HEK293 (cell line): ENCODE results near the gene MCOLN1.
A peak's percentile ranks its signal among the peaks of the same experiment; 100 is the strongest.

ENCODE experiments used
- CTCF ChIA-PET: fragments of 350-600 bp; formaldehyde crosslinking; extraction: SDS; loops from one replicate; lab custom pipeline; 2021; ENCODE audit warnings: antibody characterized with exemption; lab: Yijun Ruan, JAX
- POLR2A ChIA-PET: fragments of 300-600 bp; formaldehyde crosslinking; extraction: SDS; loops from one replicate; lab custom pipeline; 2020; ENCODE audit warnings: antibody characterized with exemption, inconsistent platforms; lab: Yijun Ruan, JAX
- H3K27ac ChIP-seq: fragments of 200-500 bp; sonication (Bioruptor generic); 2 replicates; pipeline ENCODE4 v1.5.1; 2014; ENCODE audit warnings: low read depth, low read length, control low read depth, inconsistent platforms; ENCODE audit errors: extremely low read depth
- H3K36me3 ChIP-seq, 2 experiments: fragments of 200-500 bp in 1 of 2; sonication (Bioruptor generic) in 1 of 2; 1 replicate in 1 of 2; 2 replicates in 1 of 2; pipeline ENCODE4 v1.5.1; 2014 to 2017; ENCODE audit warnings: inconsistent platforms in 2 of 2, low read length in 2 of 2; ENCODE audit not compliant: control insufficient read depth in 2 of 2, insufficient read depth in 1 of 2
- H3K4me1 ChIP-seq: fragments of 200-500 bp; sonication (Bioruptor generic); 2 replicates; pipeline ENCODE4 v1.5.1; 2014; ENCODE audit warnings: mild to moderate bottlenecking, low read length, inconsistent platforms; ENCODE audit not compliant: control insufficient read depth, insufficient read depth
- H3K4me3 ChIP-seq: 2 replicates; pipeline ENCODE4 v1.5.1; 2011; ENCODE audit warnings: low read depth, mild to moderate bottlenecking, control low read depth, low read length, moderate library complexity
- H3K9me3 ChIP-seq: fragments of 200-500 bp; sonication (Bioruptor generic); 2 replicates; pipeline ENCODE4 v1.5.1; 2014; ENCODE audit warnings: low read depth, low read length, inconsistent platforms; ENCODE audit not compliant: control insufficient read depth, insufficient read depth
- GLI4 ChIP-seq: fragments of 450-650 bp; formaldehyde crosslinking; IDR thresholded peaks from 2 replicates; pipeline ENCODE4 v1.5.1; 2016; ENCODE audit warnings: missing biosample characterization, missing genetic modification characterization
- PRDM2 ChIP-seq: fragments of 450-650 bp; formaldehyde crosslinking; IDR thresholded peaks from 2 replicates; pipeline ENCODE4 v1.5.1; 2016; ENCODE audit warnings: missing biosample characterization, missing genetic modification characterization, borderline replicate concordance
- SCRT1 ChIP-seq: fragments of 450-650 bp; formaldehyde crosslinking; IDR thresholded peaks from 2 replicates; pipeline ENCODE4 v1.5.1; 2016; ENCODE audit warnings: missing biosample characterization, missing genetic modification characterization, borderline replicate concordance
- SCRT2 ChIP-seq: fragments of 450-650 bp; formaldehyde crosslinking; IDR thresholded peaks from 2 replicates; pipeline ENCODE4 v1.5.1; 2016; ENCODE audit warnings: missing biosample characterization, missing genetic modification characterization
- SP7 ChIP-seq: fragments of 450-650 bp; formaldehyde crosslinking; IDR thresholded peaks from 2 replicates; pipeline ENCODE4 v1.5.1; 2016; ENCODE audit warnings: missing biosample characterization, missing genetic modification characterization
- ZBTB48 ChIP-seq: fragments of 450-650 bp; formaldehyde crosslinking; IDR thresholded peaks from 2 replicates; pipeline ENCODE4 v1.5.1; 2016; ENCODE audit warnings: missing biosample characterization, missing genetic modification characterization
- ZEB2 ChIP-seq: fragments of 450-650 bp; formaldehyde crosslinking; IDR thresholded peaks from 2 replicates; pipeline ENCODE4 v1.5.1; 2016; ENCODE audit warnings: missing biosample characterization, missing genetic modification characterization
- ZNF23 ChIP-seq: fragments of 450-650 bp; formaldehyde crosslinking; IDR thresholded peaks from 2 replicates; pipeline ENCODE4 v1.5.1; 2016; ENCODE audit warnings: missing biosample characterization, missing genetic modification characterization, borderline replicate concordance
- ZNF24 ChIP-seq: fragments of 450-650 bp; formaldehyde crosslinking; IDR thresholded peaks from 2 replicates; pipeline ENCODE4 v1.5.1; 2016; ENCODE audit warnings: missing biosample characterization, missing genetic modification characterization
- ZNF274 ChIP-seq, 2 experiments: fragments of 200-500 bp in 1 of 2; fragments of 450-650 bp in 1 of 2; sonication (Bioruptor generic) in 1 of 2; formaldehyde crosslinking in 1 of 2; IDR thresholded peaks; 2 replicates each; pipeline versions ENCODE4 v1.5.1 to v1.6.1; 2014 to 2016; ENCODE audit warnings: borderline replicate concordance in 1 of 2, inconsistent platforms in 1 of 2, low read length in 1 of 2, missing biosample characterization in 1 of 2, missing genetic modification characterization in 1 of 2
- ZNF292 ChIP-seq: fragments of 450-650 bp; formaldehyde crosslinking; IDR thresholded peaks from 2 replicates; pipeline ENCODE4 v1.5.1; 2016; ENCODE audit warnings: low read depth, missing biosample characterization, missing genetic modification characterization, borderline replicate concordance
- ZNF324 ChIP-seq: fragments of 450-650 bp; formaldehyde crosslinking; IDR thresholded peaks from 2 replicates; pipeline ENCODE4 v1.5.1; 2016; ENCODE audit warnings: missing biosample characterization, missing genetic modification characterization
- ZNF544 ChIP-seq: fragments of 450-650 bp; formaldehyde crosslinking; IDR thresholded peaks from 2 replicates; pipeline ENCODE4 v1.5.0; 2017; ENCODE audit warnings: missing biosample characterization, missing genetic modification characterization
- ZNF580 ChIP-seq: fragments of 450-650 bp; formaldehyde crosslinking; IDR thresholded peaks from 2 replicates; pipeline ENCODE4 v1.5.1; 2016; ENCODE audit warnings: missing biosample characterization, missing genetic modification characterization
- ZNF623 ChIP-seq: fragments of 450-650 bp; formaldehyde crosslinking; IDR thresholded peaks from 2 replicates; pipeline ENCODE4 v1.5.1; 2016; ENCODE audit warnings: missing biosample characterization, missing genetic modification characterization
- ZNF626 ChIP-seq: fragments of 450-650 bp; sonication (Bioruptor Pico); formaldehyde crosslinking; IDR thresholded peaks from 2 replicates; pipeline ENCODE4 v1.5.1; 2018; ENCODE audit warnings: missing biosample characterization, missing genetic modification characterization, inconsistent platforms
- ZNF664 ChIP-seq: fragments of 450-650 bp; formaldehyde crosslinking; IDR thresholded peaks from 2 replicates; pipeline ENCODE4 v1.5.1; 2016; ENCODE audit warnings: missing biosample characterization, missing genetic modification characterization
- ZNF704 ChIP-seq: fragments of 450-650 bp; formaldehyde crosslinking; IDR thresholded peaks from 2 replicates; pipeline ENCODE4 v1.5.1; 2016; ENCODE audit warnings: missing biosample characterization, missing genetic modification characterization
- ZXDB ChIP-seq: fragments of 450-650 bp; formaldehyde crosslinking; IDR thresholded peaks from 2 replicates; pipeline ENCODE4 v1.5.1; 2016; ENCODE audit warnings: missing biosample characterization, missing genetic modification characterization

The MCOLN1 gene

GRCh38 chr19:7516878-7517277 lies 5.5 kb upstream of the MCOLN1 start:
- Histone ChIP-seq H3K4me1 (peaks cover 4% of the 10 kb centered on the region), H3K36me3 (peaks cover 0 to 7% of the 10 kb centered on the region in 2 experiments; a peak in 1 of 3 replicates)
- TF ChIP-seq ZNF623 (tag by site-specific recombination) (no peak), SP7 (tag by site-specific recombination) (no peak), ZNF274 (IDR thresholded peaks at IDR 0.05; ENCODE audit: low read length) (no peak), ZNF274 (tag by site-specific recombination; IDR thresholded peaks at IDR 0.05; ENCODE audit: borderline replicate concordance) (no peak), GLI4 (no peak), SCRT2 (tag by site-specific recombination) (peak; percentile 88), ZNF704 (tag by site-specific recombination) (no peak), ZBTB48 (tag by site-specific recombination) (0 out of 2 replicates have a peak, but pooled peaks have one; percentile 3), SCRT1 (tag by site-specific recombination) (peak; percentile 85), ZNF580 (no peak)
- TF ChIP-seq, all 188 proteins: peak for 3
- ChIA-PET POLR2A (interaction anchor here (0.6 to 1.3 kb wide), 4 partner anchors 9 to 209 kb away, joined by 3 to 5 read pairs (median 4); partner anchors contain the start of gene PNPLA6), CTCF (interaction anchor here (0.6 kb wide), 1 partner anchor 150 kb away, joined by 3 read pairs; no protein-coding TSS in a partner anchor)
- 0 out of 2 replicates have a peak overlapping the region, but pooled peaks have one; percentile 65 for H3K27ac ChIP-seq
- no peaks in the 10 kb centered on the region for H3K9me3 ChIP-seq
- H3K4me3 ChIP-seq: peak overlapping the region; percentile 64

- TF ChIP-seq ZNF24 (tag by site-specific recombination) (no peak), ZNF664 (no peak), ZNF544 (no peak), ZXDB (tag by site-specific recombination) (no peak), ZNF292 (tag by site-specific recombination) (no peak), ZNF324 (tag by site-specific recombination) (no peak), ZEB2 (no peak), SP7 (tag by site-specific recombination) (no peak), PRDM2 (tag by site-specific recombination) (no peak), ZNF626 (tag by site-specific recombination) (no peak), ZNF23 (no peak)
- Histone ChIP-seq H3K27ac (no peak overlapping the region), H3K36me3 (peaks cover 0 to 7% of the 10 kb centered on the region in 2 experiments; a peak in 1 of 3 replicates), H3K9me3 (no peaks in the 10 kb centered on the region), H3K4me3 (no peak overlapping the region), H3K4me1 (peaks cover 6% of the 10 kb centered on the region)
- ChIA-PET POLR2A (interaction anchor here (0.8 to 1.3 kb wide), 3 partner anchors 13 to 417 kb away, joined by 3 to 6 read pairs (median 4); no protein-coding TSS in a partner anchor), CTCF (no interaction called here)
Measured at GRCh38 chr19:7519361-7520130, 2.9 kb upstream of the MCOLN1 start.
